GM19463 (cell line): Measurements from ENCODE around the gene TMUB2.
"Not testable (repeated sequence)": the region's sequence is repeated elsewhere in the genome, so short reads cannot be mapped to it uniquely, and the experiment has no call there.

ENCODE experiments used
- ATAC-seq: cut with Tn5 transposase; IDR thresholded peaks from one replicate; pipeline ENCODE4 v1.9.1; 2021; ENCODE audit warnings: mild to moderate bottlenecking, moderate library complexity; ENCODE audit not compliant: unreplicated experiment

Gene TMUB2

GRCh38 chr17:44218344-44219107, 31.8 kb downstream of the TMUB2 start:
- ATAC-seq, result peak; percentile 32

- peak; percentile 35 for ATAC-seq
Observed at GRCh38 chr17:44219108-44219615, 32.4 kb downstream of the TMUB2 start.

- peak; percentile 6 for ATAC-seq
Observed at GRCh38 chr17:44219616-44220212, 32.9 kb downstream of the TMUB2 start, which contains the start of gene UBTF. TSS of gene UBTF (minus strand) at chr17:44219675. CDS start at chr17:44218229, 1,446 bp downstream.

DNA sequence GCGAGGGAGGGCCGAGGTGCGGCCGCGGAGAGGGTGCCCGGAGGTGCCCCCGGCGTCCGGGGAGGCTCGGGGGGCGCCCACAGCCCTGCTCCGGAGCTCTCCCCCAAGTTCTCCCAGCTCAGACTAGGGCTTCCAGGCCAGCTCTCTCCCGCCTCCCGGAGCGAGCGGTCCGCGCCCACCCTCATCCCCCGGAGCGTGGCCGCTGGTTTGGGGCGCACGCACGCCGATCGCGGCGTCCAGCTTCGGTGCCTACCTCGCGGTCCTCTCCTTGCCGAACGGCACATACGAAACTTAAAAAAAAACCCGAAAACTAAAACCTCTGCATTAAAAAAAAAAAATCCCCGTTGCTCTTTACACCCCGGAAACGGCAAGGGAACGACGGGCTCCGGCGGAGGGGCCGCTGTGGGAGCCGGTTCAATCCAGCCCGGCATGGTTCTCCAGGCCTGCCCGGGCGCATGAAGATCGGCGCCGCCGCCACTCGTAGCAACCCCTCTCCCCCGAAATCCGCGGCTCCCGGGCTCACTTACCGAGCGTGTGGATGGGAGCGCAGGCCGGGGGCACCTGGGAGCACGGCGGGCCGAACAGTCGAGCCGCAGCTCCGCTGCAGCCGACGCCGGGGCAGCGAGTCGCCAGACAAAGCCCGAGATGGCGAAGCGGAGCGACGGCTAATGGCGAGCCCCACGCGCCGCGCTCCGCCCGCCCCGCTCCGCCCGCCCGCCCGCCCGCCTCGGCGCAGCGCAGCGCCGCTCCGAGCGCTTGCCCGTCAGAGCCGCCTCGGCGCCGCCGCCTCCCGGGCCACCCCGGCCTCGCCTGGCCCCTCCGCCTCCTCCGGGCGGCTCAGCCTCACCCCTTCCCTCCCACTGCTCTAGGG, 33.7 kb downstream of the TMUB2 start:
- ATAC-seq, result peak; percentile 2

DNA sequence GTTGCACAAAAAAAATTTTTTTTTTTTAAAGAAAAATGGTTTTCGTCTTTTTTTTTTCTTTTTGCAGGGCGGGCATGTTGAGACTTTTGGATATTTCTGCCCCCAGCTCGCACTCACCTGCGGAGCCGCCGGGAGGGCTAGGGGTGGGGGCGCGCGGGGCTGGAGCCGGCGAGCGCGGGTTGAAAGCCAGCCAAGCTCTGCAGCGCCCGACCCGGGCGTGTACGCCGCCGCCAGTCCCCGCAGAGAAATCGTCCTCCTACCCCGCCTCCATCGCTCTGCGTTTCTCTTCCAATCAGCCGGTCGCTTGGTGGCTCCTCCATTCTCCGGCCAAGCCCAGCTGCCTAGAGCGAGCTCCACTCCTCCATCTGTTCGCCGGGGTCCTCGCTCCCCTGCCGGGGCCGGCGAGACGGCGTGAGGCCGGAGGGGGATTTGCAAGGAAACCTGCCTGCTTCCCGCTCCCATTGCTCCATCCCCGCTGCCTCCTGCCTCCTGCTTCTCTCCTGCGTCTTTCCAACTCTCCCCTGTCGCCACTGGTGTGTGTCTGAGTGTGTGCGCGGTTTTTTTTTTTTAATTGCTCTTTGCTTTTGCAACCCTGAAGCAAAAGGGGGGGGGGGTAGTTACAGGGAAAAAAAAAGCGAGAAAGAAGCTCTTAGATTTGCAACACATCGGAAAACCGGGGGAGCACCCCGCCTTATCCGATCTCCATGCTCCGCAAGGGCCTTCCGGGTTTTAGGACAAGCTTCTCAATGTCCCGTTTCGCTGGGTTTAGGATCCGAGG, 34.5 kb downstream of the TMUB2 start:
- no peak for ATAC-seq

GRCh38 chr17:44221862-44222111, 35.0 kb downstream of the TMUB2 start:
- no peak for ATAC-seq

- no peak for ATAC-seq
Observed at GRCh38 chr17:44222112-44222869, 35.5 kb downstream of the TMUB2 start.

GRCh38 chr17:44223541-44224071, 36.8 kb downstream of the TMUB2 start:
- ATAC-seq, result no peak

GRCh38 chr17:44229090-44229489, 42.3 kb downstream of the TMUB2 start:
- no peak for ATAC-seq

DNA sequence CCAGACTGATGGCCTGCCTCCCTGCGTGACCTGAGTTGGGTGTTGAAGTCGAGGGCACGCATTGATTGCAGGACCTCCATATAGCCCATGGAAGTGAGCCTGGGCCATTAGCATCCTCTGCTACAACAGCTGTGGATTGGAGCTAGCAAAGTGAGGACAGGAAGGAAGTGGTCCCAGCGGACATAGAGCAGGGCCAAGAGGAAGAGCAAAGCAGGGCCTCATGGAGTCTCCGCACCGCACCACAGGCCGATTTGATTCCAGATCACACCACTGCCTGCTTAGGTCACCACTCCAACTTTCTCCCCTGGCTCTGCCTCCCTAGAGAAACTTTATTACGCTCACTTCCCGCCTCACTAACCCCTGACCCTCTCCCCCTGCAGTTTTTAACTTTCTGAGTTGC, 43.4 kb downstream of the TMUB2 start:
- ATAC-seq, result no peak

GRCh38 chr17:44232061-44232460, 45.3 kb downstream of the TMUB2 start:
- ATAC-seq, result no peak

- ATAC-seq, result no peak
Observed at GRCh38 chr17:44233582-44233981, 46.8 kb downstream of the TMUB2 start.

GRCh38 chr17:44235583-44235936, 48.8 kb downstream of the TMUB2 start:
- no peak for ATAC-seq

- no peak for ATAC-seq
Observed at GRCh38 chr17:44236444-44236991, 49.7 kb downstream of the TMUB2 start.

GRCh38 chr17:44237886-44238285, 51.1 kb downstream of the TMUB2 start:
- ATAC-seq, result not testable (repeated sequence)

- ATAC-seq, result no peak
Observed at GRCh38 chr17:44241106-44241624, 54.4 kb downstream of the TMUB2 start.
